Fibroblast of pulmonary artery (primary cell): Measurements from ENCODE around the gene FLT1.

Experiments used
- DNase-seq: peaks from one replicate; pipeline ENCODE4 v3.0.0-alpha.2; 2010; ENCODE audit warnings: low read depth
- H3K4me3 ChIP-seq: replicated peaks from 2 replicates; pipeline ENCODE4 v1.5.1; 2011; ENCODE audit warnings: low read depth, mild to moderate bottlenecking, control low read depth, low read length, moderate library complexity
- CTCF ChIP-seq: IDR thresholded peaks from 2 replicates; pipeline ENCODE4 v1.5.1; 2011; ENCODE audit warnings: mild to moderate bottlenecking, control low read depth, low read length, inconsistent platforms; ENCODE audit errors: missing control alignments

The FLT1 gene

GRCh38 chr13:28326056-28326455 is 168.9 kb downstream of the FLT1 start:
- H3K4me3 ChIP-seq: no peak overlapping the region
- TF ChIP-seq CTCF: no peak
- no peak for DNase-seq

- peak; percentile 56 for DNase-seq
- TF ChIP-seq CTCF: no peak
- no peak overlapping the region for H3K4me3 ChIP-seq
Measured at GRCh38 chr13:28325022-28325421, 169.9 kb downstream of the FLT1 start.

GRCh38 chr13:28324181-28324789 is 170.6 kb downstream of the FLT1 start:
- no peak overlapping the region for H3K4me3 ChIP-seq
- TF ChIP-seq CTCF: peak; percentile 95
- DNase-seq: peak; percentile 82

- TF ChIP-seq CTCF: no peak
- no peak overlapping the region for H3K4me3 ChIP-seq
- peak; percentile 41 for DNase-seq
Measured at GRCh38 chr13:28322256-28322905, 172.5 kb downstream of the FLT1 start.

- TF ChIP-seq CTCF: no peak
- no peak for DNase-seq
- H3K4me3 ChIP-seq: no peak overlapping the region
Measured at GRCh38 chr13:28321756-28322155, 173.2 kb downstream of the FLT1 start.

- no peak for DNase-seq
- no peak for TF ChIP-seq CTCF
- H3K4me3 ChIP-seq: no peak overlapping the region
Measured at GRCh38 chr13:28320884-28321574, 173.9 kb downstream of the FLT1 start.
